Stimulated activated CD8-positive, alpha-beta memory T cell treated with anti-CD3 and anti-CD28 coated beads, Interleukin-4, amount 100 ng/mL, for 1 hour (primary cell): ENCODE data around the gene PNPLA3.

Source experiments
- DNase-seq, 2 donors: peaks; one replicate each; pipeline ENCODE4 v3.0.0-alpha.2; 2020; ENCODE audit warnings: low read depth in 2 of 2, low spot score in 1 of 2

Gene PNPLA3

GRCh38 chr22:43990044-43990443 lies 66.4 kb downstream of the PNPLA3 start:
- no peak for DNase-seq

- DNase-seq: no peak
Observed at GRCh38 chr22:43991316-43992020, 67.9 kb downstream of the PNPLA3 start.

GRCh38 chr22:43992331-43992821 lies 68.8 kb downstream of the PNPLA3 start:
- no peak for DNase-seq

GRCh38 chr22:43993072-43993760 lies 69.6 kb downstream of the PNPLA3 start:
- DNase-seq: peak in 1 of 2 donors; percentile 17

- DNase-seq: no peak
Observed at GRCh38 chr22:43994006-43994405, 70.4 kb downstream of the PNPLA3 start.

- no peak for DNase-seq
Observed at GRCh38 chr22:43994416-43994815, 70.8 kb downstream of the PNPLA3 start.

GRCh38 chr22:43995057-43995685 lies 71.6 kb downstream of the PNPLA3 start:
- no peak for DNase-seq

- DNase-seq: no peak
Observed at GRCh38 chr22:43995798-43996169, 72.2 kb downstream of the PNPLA3 start.

GRCh38 chr22:43996170-43996980 lies 72.8 kb downstream of the PNPLA3 start:
- peak; percentile 17 to 46 for DNase-seq

- DNase-seq: no peak
Observed at GRCh38 chr22:43996981-43997265, 73.3 kb downstream of the PNPLA3 start.
